HCT116 (cell line): ENCODE results near the gene ASXL2. TPM values are rescaled to one million over a fixed set of nuclear protein-coding genes. Genes with fewer than 3 reads are reported as not detected.

Experiments
- ATAC-seq: fragments of 200-7000 bp; cut with Tn5 transposase; 2 replicates; pipeline ENCODE4 v1.9.1; 2020; ENCODE audit warnings: mild to moderate bottlenecking, moderate library complexity
- BruUV-seq: library from RNA; stranded (reverse); fragments of 400-500 nt; replicated peaks from 2 replicates; lab custom pipeline; 2021; lab: Mats Ljungman, UMichigan
- CTCF ChIA-PET: fragments of 300-600 bp; sonication (Branson Sonifier 250); formaldehyde crosslinking; loops from one replicate; lab custom pipeline; 2021; ENCODE audit warnings: antibody characterized with exemption; lab: Charles Lee
- POLR2A ChIA-PET: fragments of 300-600, 350-600 bp; sonication (Branson Sonifier 250); formaldehyde crosslinking; loops from one replicate; lab custom pipeline; 2021; ENCODE audit warnings: antibody characterized with exemption; lab: Charles Lee
- RAD21 ChIA-PET, 2 experiments: fragments of 300-600 bp; sonication (Branson Sonifier 250); formaldehyde crosslinking; loops; one replicate each; lab custom pipeline; 2023; ENCODE audit warnings: low total read pairs in 2 of 2; ENCODE audit not compliant: uncharacterized antibody in 2 of 2, unreplicated experiment in 2 of 2, low non-redundant PET in 1 of 2; lab: Charles Lee
- DNase-seq: peaks from one replicate; pipeline ENCODE4 v3.0.0-alpha.2; 2010; ENCODE audit warnings: low read depth, low spot score
- H2AFZ ChIP-seq: fragments of 200-600 bp; shearing (Covaris generic), sonication (generic); 2 replicates; pipeline ENCODE4 v1.6.1; 2017; ENCODE audit warnings: low read depth, mixed run types, mixed read lengths, antibody characterized with exemption, low read length; ENCODE audit not compliant: poor library complexity, severe bottlenecking
- H3K27ac ChIP-seq: 2 replicates; pipeline ENCODE4 v1.5.1; 2012; ENCODE audit warnings: low read depth, low read length
- H3K27me3 ChIP-seq: fragments of 200-600 bp; sonication (generic); 2 replicates; pipeline ENCODE4 v1.6.1; 2016; ENCODE audit warnings: mixed run types, low read length, mixed read lengths; ENCODE audit not compliant: insufficient read depth
- H3K36me3 ChIP-seq, 2 experiments: fragments of 200-500 bp in 1 of 2; fragments of 200-600 bp in 1 of 2; sonication (Bioruptor generic) in 1 of 2; sonication (generic) in 1 of 2; 2 replicates each; pipeline versions ENCODE4 v1.5.1 to v1.6.1; 2014 to 2016; ENCODE audit warnings: low read length in 2 of 2, inconsistent platforms in 1 of 2, mixed read lengths in 1 of 2, mixed run types in 1 of 2; ENCODE audit not compliant: insufficient read depth in 2 of 2, control insufficient read depth in 1 of 2
- H3K4me1 ChIP-seq, 2 experiments: fragments of 200-600 bp in 1 of 2; sonication (generic) in 1 of 2; 2 replicates each; pipeline versions ENCODE4 v1.5.1 to v1.6.1; 2012 to 2017; ENCODE audit warnings: low read length in 2 of 2, inconsistent platforms in 1 of 2, mild to moderate bottlenecking in 1 of 2, mixed read lengths in 1 of 2, mixed run types in 1 of 2, moderate library complexity in 1 of 2; ENCODE audit not compliant: insufficient read depth in 2 of 2, control insufficient read depth in 1 of 2
- H3K4me2 ChIP-seq: fragments of 200-600 bp; sonication (generic); 2 replicates; pipeline ENCODE4 v1.6.1; 2017; ENCODE audit warnings: mixed run types, low read length, mixed read lengths
- H3K4me3 ChIP-seq, 2 experiments: fragments of 200-600 bp in 1 of 2; sonication (generic) in 1 of 2; replicated peaks in 1 of 2; 2 replicates each; pipeline ENCODE4 v1.5.1; 2011 to 2016; ENCODE audit warnings: low read length in 2 of 2, control low read depth in 1 of 2, low read depth in 1 of 2, mild to moderate bottlenecking in 1 of 2, mixed read lengths in 1 of 2, mixed run types in 1 of 2
- H3K79me2 ChIP-seq: fragments of 200-600 bp; sonication (generic); 2 replicates; pipeline ENCODE4 v1.6.1; 2017; ENCODE audit warnings: mild to moderate bottlenecking, mixed run types, low read length, moderate library complexity, mixed read lengths; ENCODE audit not compliant: insufficient read depth
- H3K9ac ChIP-seq: fragments of 200-600 bp; sonication (generic); 2 replicates; pipeline ENCODE4 v1.6.1; 2016; ENCODE audit warnings: low read length, mixed read lengths
- H3K9me2 ChIP-seq: fragments of 200-600 bp; sonication (generic), shearing (Covaris generic); 2 replicates; pipeline ENCODE4 v1.6.1; 2017; ENCODE audit warnings: mixed run types, mild to moderate bottlenecking, moderate library complexity; ENCODE audit not compliant: insufficient read depth
- H3K9me3 ChIP-seq, 2 experiments: fragments of 200-500 bp in 1 of 2; fragments of 200-600 bp in 1 of 2; sonication (Bioruptor generic) in 1 of 2; sonication (generic) in 1 of 2; 2 replicates each; pipeline ENCODE4 v1.6.1; 2014 to 2017; ENCODE audit warnings: low read length in 2 of 2, mixed read lengths in 2 of 2, inconsistent platforms in 1 of 2, low read depth in 1 of 2, mild to moderate bottlenecking in 1 of 2, mixed run types in 1 of 2, moderate library complexity in 1 of 2; ENCODE audit not compliant: control insufficient read depth in 1 of 2, insufficient read depth in 1 of 2
- H4K20me1 ChIP-seq: fragments of 200-600 bp; sonication (generic), shearing (Covaris generic); 2 replicates; pipeline ENCODE4 v1.6.1; 2017; ENCODE audit warnings: mixed run types, mild to moderate bottlenecking, moderate library complexity; ENCODE audit not compliant: insufficient read depth
- ATF3 ChIP-seq: IDR thresholded peaks from 2 replicates; pipeline ENCODE4 v1.6.1; 2012
- CBX3 ChIP-seq: IDR thresholded peaks from 2 replicates; pipeline ENCODE4 v1.6.1; 2012; ENCODE audit warnings: low read depth
- CTCF ChIP-seq, 3 experiments: fragments of 200-600 bp in 1 of 3; sonication (generic) in 1 of 3; IDR thresholded peaks in 2 of 3; conservative IDR thresholded peaks in 1 of 3; 2 replicates each; pipeline ENCODE4 v1.5.1; 2012 to 2017; ENCODE audit warnings: low read depth in 2 of 3, low read length in 2 of 3, antibody characterized with exemption in 1 of 3, borderline replicate concordance in 1 of 3, control low read depth in 1 of 3, mild to moderate bottlenecking in 1 of 3, mixed read lengths in 1 of 3, mixed run types in 1 of 3, moderate library complexity in 1 of 3; ENCODE audit not compliant: insufficient read depth in 1 of 3
- EGR1 ChIP-seq: IDR thresholded peaks from 2 replicates; pipeline ENCODE4 v1.6.1; 2012; ENCODE audit warnings: low read depth
- ELF1 ChIP-seq: IDR thresholded peaks from 2 replicates; pipeline ENCODE4 v1.6.1; 2012; ENCODE audit warnings: low read depth, borderline replicate concordance
- FOSL1 ChIP-seq: IDR thresholded peaks from 2 replicates; pipeline ENCODE4 v1.6.1; 2012; ENCODE audit warnings: low read depth
- JUND ChIP-seq: IDR thresholded peaks from 2 replicates; pipeline ENCODE4 v1.6.1; 2012
- POLR2AphosphoS5 ChIP-seq: IDR thresholded peaks from 2 replicates; pipeline ENCODE4 v1.6.1; 2011; ENCODE audit warnings: mild to moderate bottlenecking, low read depth, low read length, moderate library complexity
- SIN3A ChIP-seq: IDR thresholded peaks from 2 replicates; pipeline ENCODE4 v1.6.1; 2012; ENCODE audit warnings: low read depth
- SRF ChIP-seq: IDR thresholded peaks from 2 replicates; pipeline ENCODE4 v1.6.1; 2012; ENCODE audit warnings: low read depth
- YY1 ChIP-seq: IDR thresholded peaks from 2 replicates; pipeline ENCODE4 v1.6.1; 2011; ENCODE audit warnings: low read length, low read depth, moderate library complexity, mild to moderate bottlenecking; ENCODE audit not compliant: insufficient replicate concordance; ENCODE audit errors: extremely low read depth
- intact Hi-C: fragments of 100-400 bp; cut with micrococcal nuclease; formaldehyde crosslinking; loops from 2 replicates; pipeline ENCODE4 v1.10.0; 2022
- total RNA-seq: library from RNA; stranded (reverse); gene quantifications from one replicate; pipeline ENCODE4 v1.2.1, GENCODE V29; 2021; ENCODE audit not compliant: unreplicated experiment

The ASXL2 gene
- total RNA-seq, 1 experiment from 2014 or later = 29.2 TPM

GRCh38 chr2:25881764-25882163, 3.5 kb upstream of the ASXL2 start:
- CTCF ChIA-PET = no interaction called here
- no TSS peak for BruUV-seq
- Histone ChIP-seq H3K9me2 (no peaks in the 10 kb centered on the region), H3K9ac (no peak overlapping the region), H3K79me2 (peaks cover 14% of the 10 kb centered on the region), H4K20me1 (no peaks in the 10 kb centered on the region), H3K4me3 (no peak overlapping the region), H3K9me3 (no peaks in the 10 kb centered on the region), H3K27ac (no peak overlapping the region), H3K4me1 (peaks cover 8 to 19% of the 10 kb centered on the region in 2 experiments; a peak in 3 of 4 replicates), H3K4me2 (no peak overlapping the region), H3K27me3 (no peaks in the 10 kb centered on the region), H3K36me3 (no peaks in the 10 kb centered on the region), H2AFZ (no peak overlapping the region)
- DNase-seq (no peak), ATAC-seq (no peak)
- POLR2A ChIA-PET = no interaction called here
- intact Hi-C loops = no loop called here
- RAD21 ChIA-PET = no interaction called here
- TF ChIP-seq SRF (no peak), EGR1 (no peak), ATF3 (no peak), CBX3 (no peak), ELF1 (no peak)
- TF ChIP-seq, all 23 proteins: peak for 0

GRCh38 chr2:25879133-25879730, 945 bp upstream of the ASXL2 start:
- Histone ChIP-seq H3K9me2 (no peaks in the 10 kb centered on the region), H3K27ac (peak overlapping the region; percentile 61), H3K4me3 (peak overlapping the region; percentile 39 to 94; a peak in 3 of 4 replicates), H4K20me1 (no peaks in the 10 kb centered on the region), H2AFZ (no peak overlapping the region), H3K9me3 (no peaks in the 10 kb centered on the region), H3K79me2 (peaks cover 39% of the 10 kb centered on the region), H3K27me3 (no peaks in the 10 kb centered on the region), H3K36me3 (no peaks in the 10 kb centered on the region), H3K4me1 (peaks cover 13 to 19% of the 10 kb centered on the region in 2 experiments; a peak in 3 of 4 replicates), H3K9ac (peak overlapping the region; percentile 56), H3K4me2 (peak overlapping the region; percentile 80)
- intact Hi-C loops = no loop called here
- ATAC-seq (no peak), DNase-seq (no peak)
- POLR2A ChIA-PET = interaction anchor here (1.1 to 1.5 kb wide), 2 partner anchors 8 to 43 kb away, joined by 5 to 7 read pairs; no protein-coding TSS in a partner anchor
- CTCF ChIA-PET = interaction anchor here (0.9 to 1.2 kb wide), 3 partner anchors 27 to 179 kb away, joined by 3 to 5 read pairs (median 3); no protein-coding TSS in a partner anchor
- RAD21 ChIA-PET = interaction anchor here in 1 of 2 experiments (0.6 kb wide), 1 partner anchor 1831 kb away, joined by 3 read pairs; no protein-coding TSS in a partner anchor
- TF ChIP-seq POLR2AphosphoS5 (no peak), SIN3A (peak; percentile 2; the same call in 1 of the 2 replicates), FOSL1 (no peak), CTCF (IDR thresholded peaks at IDR 0.05 in 2 of 3, conservative IDR thresholded peaks at IDR 0.05 in 1 of 3; ENCODE audit: borderline replicate concordance in 1 of 3, insufficient read depth in 1 of 3, low read depth in 2 of 3, low read length in 2 of 3) (no peak), EGR1 (no peak), JUND (0 out of 2 replicates have a peak, but pooled peaks have one; percentile 5), YY1 (no peak)
- BruUV-seq = no TSS peak
